Activated B cell treated with CpG ODN at 0.5 μM for 24 hours (primary cell): Measurements from ENCODE around the gene ARHGAP15. TPM values are rescaled to one million over a fixed set of nuclear protein-coding genes. Genes with fewer than 3 reads are reported as not detected.
A peak's percentile ranks its signal among the peaks of the same experiment; 100 is the strongest.

Experiments
- ATAC-seq: fragments of 200-7000 bp; cut with Tn5 transposase; one replicate; pipeline ENCODE4 v1.10.0; 2021; ENCODE audit warnings: low read depth, mild to moderate bottlenecking, moderate library complexity
- CTCF ChIA-PET: fragments of 350-600 bp; sonication (Branson Sonifier 250); formaldehyde crosslinking; loops from one replicate; lab custom pipeline; 2021; ENCODE audit warnings: antibody characterized with exemption; lab: Charles Lee
- POLR2A ChIA-PET: fragments of 350-600 bp; sonication (Branson Sonifier 250); formaldehyde crosslinking; loops from one replicate; lab custom pipeline; 2021; ENCODE audit warnings: antibody characterized with exemption; lab: Charles Lee
- DNase-seq: peaks from one replicate; pipeline ENCODE4 v3.0.0; 2022
- H3K27ac Mint-ChIP-seq: one replicate; pipeline ENCODE4 v1.8.0; 2020; ENCODE audit warnings: mixed read lengths
- H3K27me3 Mint-ChIP-seq: one replicate; pipeline ENCODE4 v1.8.0; 2021; ENCODE audit warnings: mixed read lengths
- H3K36me3 Mint-ChIP-seq: one replicate; pipeline ENCODE4 v1.8.0; 2021; ENCODE audit warnings: low read depth, mixed read lengths
- H3K4me1 Mint-ChIP-seq: one replicate; pipeline ENCODE4 v1.8.0; 2021; ENCODE audit warnings: mixed read lengths
- H3K4me3 Mint-ChIP-seq: one replicate; pipeline ENCODE4 v1.8.0; 2020; ENCODE audit warnings: mild to moderate bottlenecking, mixed read lengths
- H3K9me3 Mint-ChIP-seq: one replicate; pipeline ENCODE4 v1.8.0; 2020; ENCODE audit warnings: mixed read lengths
- intact Hi-C: fragments of 100-400 bp; cut with micrococcal nuclease; formaldehyde crosslinking; loops from one replicate; pipeline ENCODE4 v1.15.1; 2024
- total RNA-seq: library from RNA; stranded (reverse); gene quantifications from 2 replicates; pipeline ENCODE4 v1.2.3, GENCODE V29; 2022
- TF ChIP-seq, protein P1 (sequence below): fragments of 200-600 bp; IDR thresholded peaks from one replicate; pipeline ENCODE4 v1.8.0; 2022; ENCODE audit warnings: antibody characterized with exemption, mild to moderate bottlenecking

Gene ARHGAP15
- total RNA-seq, 1 donor from 2014 or later = 112 TPM

DNA sequence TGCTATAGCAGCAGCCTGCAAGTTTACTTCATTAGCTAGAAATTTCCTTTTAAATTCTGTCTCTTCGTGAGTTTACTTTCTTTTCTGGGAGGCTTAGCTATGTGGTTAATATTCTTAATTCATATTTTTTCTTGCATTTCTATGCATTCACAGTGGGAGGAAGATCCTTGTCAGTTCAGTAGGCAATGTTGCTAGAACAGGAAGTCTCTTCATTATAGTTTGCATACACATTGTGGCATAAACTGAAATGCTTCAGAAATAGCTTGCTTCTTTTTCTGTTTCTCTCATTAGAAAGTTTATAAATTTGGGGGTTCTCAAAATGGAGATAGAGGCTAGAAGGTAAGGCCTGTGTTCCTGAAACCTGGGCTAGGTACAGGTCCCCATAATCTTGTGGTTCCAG is 8.1 kb upstream of the ARHGAP15 start:
- Mint-ChIP-seq H3K4me1 (peaks cover 14% of the 10 kb centered on the region), H3K27me3 (no peaks in the 10 kb centered on the region), H3K27ac (no peak overlapping the region), H3K36me3 (no peaks in the 10 kb centered on the region), H3K4me3 (peak overlapping the region; percentile 50), H3K9me3 (peaks cover 7% of the 10 kb centered on the region)
- DNase-seq = no peak
- ATAC-seq = peak; percentile 45
- ChIA-PET POLR2A (interaction anchor here (1.0 kb wide), 2 partner anchors 20 to 27 kb away, joined by 4 read pairs; no protein-coding TSS in a partner anchor), CTCF (interaction anchor here (1.0 to 3.2 kb wide), 4 partner anchors 8 to 141 kb away, joined by 3 to 10 read pairs (median 7); no protein-coding TSS in a partner anchor)
- TF ChIP-seq, protein P1, sequence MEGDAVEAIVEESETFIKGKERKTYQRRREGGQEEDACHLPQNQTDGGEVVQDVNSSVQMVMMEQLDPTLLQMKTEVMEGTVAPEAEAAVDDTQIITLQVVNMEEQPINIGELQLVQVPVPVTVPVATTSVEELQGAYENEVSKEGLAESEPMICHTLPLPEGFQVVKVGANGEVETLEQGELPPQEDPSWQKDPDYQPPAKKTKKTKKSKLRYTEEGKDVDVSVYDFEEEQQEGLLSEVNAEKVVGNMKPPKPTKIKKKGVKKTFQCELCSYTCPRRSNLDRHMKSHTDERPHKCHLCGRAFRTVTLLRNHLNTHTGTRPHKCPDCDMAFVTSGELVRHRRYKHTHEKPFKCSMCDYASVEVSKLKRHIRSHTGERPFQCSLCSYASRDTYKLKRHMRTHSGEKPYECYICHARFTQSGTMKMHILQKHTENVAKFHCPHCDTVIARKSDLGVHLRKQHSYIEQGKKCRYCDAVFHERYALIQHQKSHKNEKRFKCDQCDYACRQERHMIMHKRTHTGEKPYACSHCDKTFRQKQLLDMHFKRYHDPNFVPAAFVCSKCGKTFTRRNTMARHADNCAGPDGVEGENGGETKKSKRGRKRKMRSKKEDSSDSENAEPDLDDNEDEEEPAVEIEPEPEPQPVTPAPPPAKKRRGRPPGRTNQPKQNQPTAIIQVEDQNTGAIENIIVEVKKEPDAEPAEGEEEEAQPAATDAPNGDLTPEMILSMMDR = no peak
- intact Hi-C loops = no loop called here

DNA sequence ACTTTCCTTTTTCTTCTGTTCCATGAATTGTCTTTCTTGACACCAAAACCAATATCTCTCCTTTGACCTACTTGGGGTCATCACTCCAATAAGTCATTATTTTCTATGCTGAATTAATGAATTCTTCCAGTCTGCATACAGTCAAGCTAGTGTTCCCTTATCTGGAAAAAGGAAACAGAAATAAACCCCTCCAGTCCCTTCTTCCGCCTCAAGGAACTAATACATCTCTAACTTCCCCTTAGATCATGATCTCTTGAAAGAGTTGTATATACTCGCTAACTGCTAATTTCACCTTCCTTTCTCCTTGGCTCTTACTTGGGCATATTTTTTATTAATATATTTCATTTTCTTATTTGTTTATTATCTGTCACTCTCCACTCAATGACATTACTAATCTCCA is 7.3 kb upstream of the ARHGAP15 start:
- H3K9me3 Mint-ChIP-seq = peaks cover 5% of the 10 kb centered on the region
- ATAC-seq (peak; percentile 40), DNase-seq (no peak)
- H3K4me3 Mint-ChIP-seq = no peak overlapping the region
- CTCF ChIA-PET = interaction anchor here (0.8 to 3.2 kb wide), 3 partner anchors 9 to 40 kb away, joined by 3 to 10 read pairs (median 10); no protein-coding TSS in a partner anchor
- no peak overlapping the region for H3K27ac Mint-ChIP-seq
- H3K4me1 Mint-ChIP-seq = peaks cover 14% of the 10 kb centered on the region
- no peaks in the 10 kb centered on the region for H3K27me3 Mint-ChIP-seq
- TF ChIP-seq, protein P1 = no peak
- POLR2A ChIA-PET = no interaction called here
- H3K36me3 Mint-ChIP-seq = no peaks in the 10 kb centered on the region
- intact Hi-C loops = loop anchor here (1.0 kb wide), 1 partner anchor 11 kb away; no protein-coding TSS in a partner anchor

DNA sequence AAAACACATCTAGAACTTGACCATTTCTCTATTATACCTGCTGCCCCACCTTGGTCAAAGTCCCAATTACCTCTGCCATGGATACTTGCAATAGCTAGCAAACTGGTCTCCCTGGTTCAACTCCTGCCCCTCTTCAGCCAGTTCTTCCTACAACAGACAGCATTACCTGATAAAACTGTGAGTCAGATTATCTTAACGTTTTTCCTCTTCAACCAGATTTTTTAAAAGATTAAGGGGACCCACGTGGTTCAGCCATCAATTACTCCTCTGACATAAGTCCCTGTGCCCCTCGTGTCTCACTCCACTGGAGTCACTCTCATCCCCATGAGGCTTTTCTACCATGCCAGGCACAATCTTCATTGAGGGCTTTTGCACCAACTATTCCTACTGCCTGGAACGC is 5.3 kb upstream of the ARHGAP15 start:
- Mint-ChIP-seq H3K27me3 (no peaks in the 10 kb centered on the region), H3K36me3 (no peaks in the 10 kb centered on the region), H3K4me1 (peaks cover 18% of the 10 kb centered on the region), H3K4me3 (no peak overlapping the region), H3K9me3 (no peaks in the 10 kb centered on the region), H3K27ac (no peak overlapping the region)
- intact Hi-C loops = no loop called here
- no peak for DNase-seq
- CTCF ChIA-PET = interaction anchor here (1.1 to 1.6 kb wide), 3 partner anchors 12 to 99 kb away, joined by 3 to 11 read pairs (median 3); no protein-coding TSS in a partner anchor
- POLR2A ChIA-PET = no interaction called here
- ATAC-seq = no peak
- TF ChIP-seq, protein P1 = no peak

DNA sequence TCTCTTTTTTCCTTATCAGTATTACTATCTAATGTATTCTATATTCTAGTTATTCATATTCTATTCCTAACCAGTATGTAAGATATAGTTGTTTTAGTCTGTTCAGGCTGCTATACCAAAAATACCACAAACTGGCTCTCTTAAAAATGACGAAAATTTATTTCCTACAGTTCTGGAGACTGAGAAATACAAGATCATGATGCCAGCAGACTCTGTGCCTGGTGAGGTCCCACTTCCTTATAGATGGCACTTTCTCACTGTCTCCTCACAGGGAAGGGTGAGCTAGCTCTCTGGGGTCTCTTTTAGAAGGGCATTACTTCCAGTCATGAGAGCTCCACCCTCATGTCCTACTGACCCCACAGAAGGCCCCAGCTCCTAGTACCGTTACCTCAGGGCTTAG is 4.8 kb upstream of the ARHGAP15 start:
- Mint-ChIP-seq H3K4me1 (peaks cover 19% of the 10 kb centered on the region), H3K9me3 (no peaks in the 10 kb centered on the region), H3K4me3 (no peak overlapping the region), H3K27me3 (no peaks in the 10 kb centered on the region), H3K27ac (no peak overlapping the region), H3K36me3 (no peaks in the 10 kb centered on the region)
- ChIA-PET CTCF (interaction anchor here (1.1 to 1.6 kb wide), 3 partner anchors 12 to 98 kb away, joined by 3 to 11 read pairs (median 3); no protein-coding TSS in a partner anchor), POLR2A (no interaction called here)
- TF ChIP-seq, protein P1 = no peak
- ATAC-seq (no peak), DNase-seq (no peak)
- intact Hi-C loops = no loop called here

DNA sequence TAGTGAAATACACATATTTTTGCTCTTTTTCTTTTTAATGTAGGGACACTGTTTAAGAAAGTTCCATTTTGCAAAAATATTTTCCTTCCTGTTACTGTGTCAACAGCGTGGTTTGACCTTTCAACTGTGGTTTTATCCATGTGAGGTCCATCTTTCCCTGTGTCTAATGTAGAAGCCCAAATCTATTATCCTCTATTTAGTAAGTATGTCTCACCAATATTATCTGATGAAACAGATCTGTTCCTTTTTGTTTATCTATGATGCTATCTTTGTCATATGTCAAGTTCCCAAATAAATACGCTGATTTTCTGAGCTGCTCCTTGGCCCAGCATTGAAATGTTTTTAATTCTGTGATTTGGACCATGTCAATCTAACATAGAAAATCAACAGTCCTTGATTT is 3.5 kb upstream of the ARHGAP15 start:
- TF ChIP-seq, protein P1 = no peak
- ATAC-seq (no peak), DNase-seq (no peak)
- H3K9me3 Mint-ChIP-seq = no peaks in the 10 kb centered on the region
- peaks cover 25% of the 10 kb centered on the region for H3K4me1 Mint-ChIP-seq
- ChIA-PET CTCF (interaction anchor here (1.4 to 1.6 kb wide), 2 partner anchors 15 to 33 kb away, joined by 3 to 10 read pairs; no protein-coding TSS in a partner anchor), POLR2A (interaction anchor here (0.7 to 0.8 kb wide), 2 partner anchors 23 to 126 kb away, joined by 3 read pairs; no protein-coding TSS in a partner anchor)
- no peak overlapping the region for H3K27ac Mint-ChIP-seq
- H3K36me3 Mint-ChIP-seq = no peaks in the 10 kb centered on the region
- intact Hi-C loops = loop anchor here (5.0 kb wide), 1 partner anchor 248 kb away; the partner anchor contains the start of gene KYNU
- no peak overlapping the region for H3K4me3 Mint-ChIP-seq
- no peaks in the 10 kb centered on the region for H3K27me3 Mint-ChIP-seq
